ENCODE measurements around the gene SPATA31C2.

SPATA31C2 gene

GRCh38 chr9:88179062-88179521 is 40.8 kb upstream of the SPATA31C2 start:
- TF ChIP-seq CTCF (IDR thresholded peaks at IDR 0.05; ENCODE audit: low read depth, low read length) = no peak
- in situ Hi-C loops (cut with HindIII; ENCODE audit: low sequenced_read_pairs) = no loop called here
- no peak for DNase-seq (ENCODE audit: low read depth, low spot score)
- no peak overlapping the region for H3K4me3 ChIP-seq (ENCODE audit: low read depth, low read length)

GRCh38 chr9:88178641-88179040 is 40.4 kb upstream of the SPATA31C2 start:
- TF ChIP-seq CTCF (IDR thresholded peaks at IDR 0.05; ENCODE audit: low read depth, low read length) = no peak
- in situ Hi-C loops (cut with HindIII; ENCODE audit: low sequenced_read_pairs) = no loop called here
- H3K4me3 ChIP-seq (ENCODE audit: low read depth, low read length) = no peak overlapping the region
- no peak for DNase-seq (ENCODE audit: low read depth, low spot score)

- no peak overlapping the region for H3K4me3 ChIP-seq (ENCODE audit: low read depth, low read length)
- in situ Hi-C loops (cut with HindIII; ENCODE audit: low sequenced_read_pairs) = no loop called here
These were observed 39.1 kb upstream of the SPATA31C2 start for GRCh38 chr9:88177371-88177770.

GRCh38 chr9:88174324-88174723 is 36.0 kb upstream of the SPATA31C2 start:
- TF ChIP-seq CTCF (IDR thresholded peaks at IDR 0.05; ENCODE audit: low read depth, low read length) = peak; percentile 1
- in situ Hi-C loops (cut with HindIII; ENCODE audit: low sequenced_read_pairs) = no loop called here
- DNase-seq (ENCODE audit: low read depth, low spot score) = no peak
- no peak overlapping the region for H3K4me3 ChIP-seq (ENCODE audit: low read depth, low read length)

More at GRCh38 chr9:88177371-88177770, 39.1 kb upstream of the SPATA31C2 start:
- no peak for DNase-seq (ENCODE audit: low read depth, low spot score)
- no peak for TF ChIP-seq CTCF (IDR thresholded peaks at IDR 0.05; ENCODE audit: low read depth, low read length)

- peak; percentile 72 for TF ChIP-seq CTCF (IDR thresholded peaks at IDR 0.05; ENCODE audit: low read depth, low read length)
- DNase-seq (ENCODE audit: low read depth, low spot score) = peak; percentile 71
- no peak overlapping the region for H3K4me3 ChIP-seq (ENCODE audit: low read depth, low read length)
- in situ Hi-C loops (cut with HindIII; ENCODE audit: low sequenced_read_pairs) = no loop called here
These were observed 35.2 kb upstream of the SPATA31C2 start for GRCh38 chr9:88173378-88173999.

GRCh38 chr9:88169700-88170099 is 31.4 kb upstream of the SPATA31C2 start:
- no peak overlapping the region for H3K4me3 ChIP-seq (ENCODE audit: low read depth, low read length)
- DNase-seq (ENCODE audit: low read depth, low spot score) = no peak
- in situ Hi-C loops (cut with HindIII; ENCODE audit: low sequenced_read_pairs) = no loop called here
- TF ChIP-seq CTCF (IDR thresholded peaks at IDR 0.05; ENCODE audit: low read depth, low read length) = no peak

All from astrocyte of the spinal cord (primary cell).